ENCODE measurements around the gene BDKRB2.

BDKRB2 gene

GRCh38 chr14:96197969-96198368 is 6.7 kb upstream of the BDKRB2 start:
- peak; percentile 55 for ATAC-seq
- no peak for TF ChIP-seq ESRRG (CRISPR knock-in tag; IDR thresholded peaks at IDR 0.05)
- TF ChIP-seq ZC3H10 (CRISPR knock-in tag; IDR thresholded peaks at IDR 0.05) = no peak
- TF ChIP-seq ZNF70 (CRISPR knock-in tag; IDR thresholded peaks at IDR 0.05) = no peak
- no peak for TF ChIP-seq ZFP3 (CRISPR knock-in tag; IDR thresholded peaks at IDR 0.05)
- TF ChIP-seq SNAI2 (CRISPR knock-in tag; IDR thresholded peaks at IDR 0.05) = no peak
- no peak for TF ChIP-seq CSRNP3 (CRISPR knock-in tag; IDR thresholded peaks at IDR 0.05)
- TF ChIP-seq CREB5 (CRISPR knock-in tag; IDR thresholded peaks at IDR 0.05; ENCODE audit: low read depth) = no peak
- TF ChIP-seq OSR1 (CRISPR knock-in tag; IDR thresholded peaks at IDR 0.05) = no peak
- TF ChIP-seq PATZ1 (CRISPR knock-in tag; IDR thresholded peaks at IDR 0.05; ENCODE audit: borderline replicate concordance) = no peak
- TF ChIP-seq TSHZ2 (CRISPR knock-in tag; IDR thresholded peaks at IDR 0.05) = no peak
- TF ChIP-seq TCF4 (CRISPR knock-in tag; IDR thresholded peaks at IDR 0.05; ENCODE audit: borderline replicate concordance) = no peak

- peak; percentile 42 for ATAC-seq
- no peak for TF ChIP-seq OSR1 (CRISPR knock-in tag; IDR thresholded peaks at IDR 0.05)
- no peak for TF ChIP-seq ARNTL (CRISPR knock-in tag; IDR thresholded peaks at IDR 0.05; ENCODE audit: borderline replicate concordance, low read depth)
- no peak for TF ChIP-seq CREB5 (CRISPR knock-in tag; IDR thresholded peaks at IDR 0.05; ENCODE audit: low read depth)
- TF ChIP-seq ZFP30 (CRISPR knock-in tag; IDR thresholded peaks at IDR 0.05) = no peak
- no peak for TF ChIP-seq TOX (CRISPR knock-in tag; IDR thresholded peaks at IDR 0.05; ENCODE audit: borderline replicate concordance)
- no peak for TF ChIP-seq ZC3H10 (CRISPR knock-in tag; IDR thresholded peaks at IDR 0.05)
- TF ChIP-seq PPARA (CRISPR knock-in tag; IDR thresholded peaks at IDR 0.05; ENCODE audit: borderline replicate concordance) = no peak
- TF ChIP-seq ZFP3 (CRISPR knock-in tag; IDR thresholded peaks at IDR 0.05) = no peak
- TF ChIP-seq ESRRG (CRISPR knock-in tag; IDR thresholded peaks at IDR 0.05) = no peak
- no peak for TF ChIP-seq TCF4 (CRISPR knock-in tag; IDR thresholded peaks at IDR 0.05; ENCODE audit: borderline replicate concordance)
- no peak for TF ChIP-seq ZNF565 (CRISPR knock-in tag; conservative IDR thresholded peaks at IDR 0.05; ENCODE audit: low read depth)
- no peak for TF ChIP-seq BACH2 (CRISPR knock-in tag; IDR thresholded peaks at IDR 0.05; ENCODE audit: borderline replicate concordance)
- no peak for TF ChIP-seq TSHZ2 (CRISPR knock-in tag; IDR thresholded peaks at IDR 0.05)
- TF ChIP-seq GLIS3 (CRISPR knock-in tag; IDR thresholded peaks at IDR 0.05) = no peak
- TF ChIP-seq POU6F1 (CRISPR knock-in tag; IDR thresholded peaks at IDR 0.05; ENCODE audit: borderline replicate concordance, low read depth) = no peak
These were observed 6.1 kb upstream of the BDKRB2 start for GRCh38 chr14:96198430-96199130.

Measured in SK-N-SH treated with all-trans-retinoic acid at 6 μM for 48 hours (cell line).